Measurements from ENCODE around the gene EID2.

EID2 gene

DNA sequence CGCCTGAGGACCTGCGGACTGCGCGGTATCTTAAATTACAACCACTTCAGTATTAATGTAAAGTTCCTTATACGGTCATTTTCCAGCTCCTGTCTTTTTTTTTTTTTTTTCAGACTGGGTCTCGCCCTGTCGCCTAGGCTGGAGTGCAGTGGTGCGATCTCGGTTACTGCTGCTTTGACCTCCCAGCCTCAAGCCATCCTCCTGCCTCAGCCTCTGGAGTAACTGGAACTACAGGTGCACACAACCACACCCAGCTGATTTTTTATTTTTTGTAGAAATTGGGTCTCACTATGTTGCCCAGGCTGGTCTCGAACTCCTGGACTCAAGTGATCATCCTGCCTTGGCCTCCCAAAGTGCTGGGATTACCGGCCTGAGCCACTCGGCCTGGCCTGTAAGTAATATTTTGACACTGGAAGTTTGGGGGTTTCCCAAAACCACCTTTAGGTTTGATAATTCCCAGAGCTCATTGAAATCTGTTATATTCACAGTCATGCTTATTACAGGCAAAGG is 6.9 kb downstream of the EID2 start:
- FAIRE-seq = no peak

GRCh38 chr19:39532233-39533002 is 7.5 kb downstream of the EID2 start, which contains the start of gene EID2B:
EID2B (minus strand) TSS chr19:39532852; CDS start chr19:39532802, 50 bp downstream.
- FAIRE-seq = no peak

- FAIRE-seq = no peak
Observed at GRCh38 chr19:39531834-39532232, 8.1 kb downstream of the EID2 start.

- FAIRE-seq = no peak
Observed at GRCh38 chr19:39525205-39525604, 14.8 kb downstream of the EID2 start.

- FAIRE-seq = no peak
Observed at GRCh38 chr19:39524495-39524894, 15.5 kb downstream of the EID2 start.

- no peak for FAIRE-seq
Observed at GRCh38 chr19:39520541-39521484, 19.1 kb downstream of the EID2 start.

DNA sequence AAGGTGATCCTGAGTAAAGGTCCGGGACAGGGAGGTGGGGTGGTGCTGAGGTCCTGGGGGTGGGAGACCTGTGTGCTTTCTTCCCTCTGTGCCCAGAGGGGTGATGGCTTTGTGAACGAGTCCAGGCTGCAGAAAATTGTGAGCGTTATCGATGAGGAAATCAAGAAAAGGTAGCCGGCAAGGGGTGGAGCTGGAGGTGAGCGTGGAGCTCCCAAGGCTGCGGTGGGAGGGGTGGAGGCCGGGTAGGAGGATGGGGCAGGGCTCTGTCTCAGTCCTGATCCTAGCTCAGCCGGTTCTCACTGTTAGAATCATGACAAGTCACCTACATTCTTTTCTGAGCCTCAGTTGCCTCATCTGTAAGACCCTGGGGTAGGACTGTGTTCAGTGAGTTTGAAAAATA is 21.0 kb downstream of the EID2 start:
- no peak for FAIRE-seq

DNA sequence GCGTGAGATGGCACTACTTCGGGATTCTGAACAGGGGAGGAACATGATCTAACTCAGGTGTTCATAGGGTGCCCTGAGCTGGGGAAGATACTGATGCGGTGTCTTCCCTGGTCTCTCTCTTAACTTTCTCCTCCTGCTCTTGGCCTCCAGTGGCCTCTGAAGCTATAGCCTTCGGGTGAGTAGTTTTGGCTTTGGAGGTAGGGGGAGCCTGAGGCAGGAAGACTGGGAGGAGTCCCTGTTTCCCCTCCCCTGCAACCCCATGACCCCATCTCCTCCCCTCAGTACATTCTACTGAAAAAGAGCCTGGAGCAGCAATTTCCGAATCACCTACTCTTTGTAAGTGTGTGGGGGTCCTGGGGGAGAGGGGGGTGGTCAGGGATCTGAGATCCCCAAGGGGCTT is 21.5 kb downstream of the EID2 start:
- no peak for FAIRE-seq

DNA sequence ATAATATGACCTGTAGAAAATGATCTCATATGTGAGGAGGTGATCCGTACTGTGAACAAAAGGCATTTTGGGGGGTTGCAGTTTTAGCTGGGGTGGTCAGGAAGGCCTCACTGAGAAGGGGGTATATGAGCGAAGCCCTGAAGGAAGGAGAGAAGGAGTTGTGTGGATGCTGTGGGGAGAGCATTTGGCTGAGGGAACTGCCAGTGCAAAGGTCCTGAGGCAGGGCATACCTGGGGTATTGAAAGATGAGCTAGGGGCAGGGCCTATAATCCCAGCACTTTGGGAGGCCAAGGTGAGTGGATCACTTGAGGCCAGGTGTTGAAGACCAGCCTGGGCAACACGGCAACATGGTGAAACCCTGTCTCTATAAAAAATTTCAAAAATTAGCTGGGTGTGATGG is 22.5 kb downstream of the EID2 start:
- no peak for FAIRE-seq

DNA sequence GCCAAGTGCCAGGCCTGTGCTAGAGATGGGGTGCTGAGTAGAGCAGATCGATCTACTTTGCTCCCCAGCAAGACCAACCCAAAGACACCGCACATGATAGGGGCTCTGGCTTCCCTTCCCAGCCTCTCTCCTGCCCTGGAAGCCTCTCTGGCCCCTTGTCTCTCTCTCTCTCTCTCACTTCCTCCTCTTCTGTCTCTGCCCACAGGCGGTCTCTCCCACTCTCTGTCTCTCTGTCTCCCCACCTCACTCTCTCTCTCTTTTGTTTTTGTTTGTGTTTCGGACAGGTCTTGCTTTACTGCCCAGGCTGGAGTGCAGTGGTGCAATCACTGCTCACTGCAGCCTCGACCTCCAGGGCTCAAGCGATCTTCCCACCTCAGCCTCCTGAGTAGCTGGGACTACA is 23.7 kb downstream of the EID2 start:
- FAIRE-seq = no peak

DNA sequence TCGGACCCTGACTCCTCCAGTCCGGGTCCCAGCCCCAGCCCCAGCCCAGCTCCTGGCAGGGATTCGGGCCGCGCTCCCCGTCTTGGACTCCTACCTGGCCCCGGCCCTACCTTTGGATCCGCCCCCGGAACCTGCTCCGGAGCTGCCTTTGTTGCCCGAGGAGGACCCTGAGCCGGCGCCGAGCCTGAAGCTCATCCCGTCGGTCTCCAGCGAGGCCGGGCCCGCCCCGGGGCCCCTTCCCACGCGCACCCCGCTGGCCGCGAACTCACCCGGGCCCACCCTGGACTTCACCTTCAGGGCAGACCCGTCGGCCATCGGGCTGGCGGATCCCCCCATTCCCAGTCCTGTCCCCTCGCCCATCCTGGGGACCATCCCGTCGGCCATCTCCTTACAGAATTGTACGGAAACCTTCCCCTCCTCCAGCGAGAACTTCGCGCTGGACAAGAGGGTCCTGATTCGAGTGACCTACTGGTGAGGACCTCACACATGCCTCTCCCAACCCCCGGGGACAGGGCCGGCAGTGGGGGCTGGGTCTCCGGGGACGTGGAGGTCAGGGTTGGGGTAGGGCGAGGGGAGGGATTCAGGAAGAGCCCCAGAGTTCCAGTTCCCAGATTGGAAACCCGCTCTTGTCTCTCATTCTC is 24.3 kb downstream of the EID2 start:
- no peak for FAIRE-seq

GRCh38 chr19:39514840-39515550 is 25.0 kb downstream of the EID2 start, which contains the start of gene SELENOV:
SELENOV (plus strand) TSS chr19:39515139; CDS start chr19:39515213, 74 bp downstream.
- FAIRE-seq = no peak

- FAIRE-seq = no peak
Observed at GRCh38 chr19:39512988-39513387, 27.0 kb downstream of the EID2 start.

- FAIRE-seq = no peak
Observed at GRCh38 chr19:39509233-39509632, 30.7 kb downstream of the EID2 start.

- no peak for FAIRE-seq
Observed at GRCh38 chr19:39508629-39509028, 31.3 kb downstream of the EID2 start.

- no peak for FAIRE-seq
Observed at GRCh38 chr19:39507715-39508364, 32.1 kb downstream of the EID2 start.

GRCh38 chr19:39506944-39507714 is 32.8 kb downstream of the EID2 start:
- no peak for FAIRE-seq

GRCh38 chr19:39506598-39506943 is 33.4 kb downstream of the EID2 start:
- no peak for FAIRE-seq

GRCh38 chr19:39502640-39503417 is 37.1 kb downstream of the EID2 start:
- no peak for FAIRE-seq

DNA sequence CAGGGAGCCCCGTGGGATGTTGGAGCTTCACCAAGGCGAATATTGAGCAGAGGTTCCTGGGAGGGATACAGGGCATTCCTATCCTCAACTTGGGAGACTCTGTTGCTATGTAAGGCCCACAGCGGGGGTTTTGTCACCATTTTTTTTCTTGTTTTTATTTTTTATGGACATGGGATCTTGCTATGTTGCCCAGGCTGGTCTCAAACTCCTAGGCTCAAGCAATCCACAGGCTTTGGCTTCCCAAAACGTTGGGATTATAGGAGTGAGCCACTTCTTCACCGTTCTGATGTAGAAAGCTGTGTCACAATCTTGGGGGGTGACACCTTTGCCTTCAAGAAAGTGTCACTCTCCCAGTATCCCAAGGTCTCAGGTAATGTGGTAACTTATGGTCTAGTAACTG is 38.6 kb downstream of the EID2 start:
- no peak for FAIRE-seq
